D341Med (cell line): Measurements from ENCODE around the gene CCDC141.

Experiments
- DNase-seq: peaks from one replicate; pipeline ENCODE4 v3.0.0; 2012; ENCODE audit warnings: low spot score

Gene CCDC141

GRCh38 chr2:178912416-178913048 lies 137.4 kb downstream of the CCDC141 start:
- DNase-seq, result no peak

- no peak for DNase-seq
Observed at GRCh38 chr2:178911039-178911438, 138.9 kb downstream of the CCDC141 start.

- no peak for DNase-seq
Observed at GRCh38 chr2:178910005-178910404, 139.9 kb downstream of the CCDC141 start.

GRCh38 chr2:178909507-178909906 lies 140.4 kb downstream of the CCDC141 start:
- DNase-seq, result no peak

- DNase-seq, result peak; percentile 51
Observed at GRCh38 chr2:178908810-178909209, 141.1 kb downstream of the CCDC141 start.

GRCh38 chr2:178905261-178905660 lies 144.7 kb downstream of the CCDC141 start:
- DNase-seq, result peak; percentile 32

GRCh38 chr2:178899656-178900055 lies 150.3 kb downstream of the CCDC141 start:
- DNase-seq, result no peak

- no peak for DNase-seq
Observed at GRCh38 chr2:178895872-178896271, 154.1 kb downstream of the CCDC141 start.

GRCh38 chr2:178895171-178895570 lies 154.8 kb downstream of the CCDC141 start:
- DNase-seq, result no peak

GRCh38 chr2:178892751-178893625 lies 156.9 kb downstream of the CCDC141 start:
- DNase-seq, result peak; percentile 26

- no peak for DNase-seq
Observed at GRCh38 chr2:178891959-178892485, 157.9 kb downstream of the CCDC141 start.

- peak; percentile 59 for DNase-seq
Observed at GRCh38 chr2:178891265-178891958, 158.5 kb downstream of the CCDC141 start.

- DNase-seq, result no peak
Observed at GRCh38 chr2:178886006-178886405, 163.9 kb downstream of the CCDC141 start.

GRCh38 chr2:178884440-178884839 lies 165.5 kb downstream of the CCDC141 start:
- DNase-seq, result no peak

- no peak for DNase-seq
Observed at GRCh38 chr2:178882666-178883440, 167.1 kb downstream of the CCDC141 start.

- no peak for DNase-seq
Observed at GRCh38 chr2:178881075-178881474, 168.9 kb downstream of the CCDC141 start.

- DNase-seq, result no peak
Observed at GRCh38 chr2:178880257-178880656, 169.7 kb downstream of the CCDC141 start.

- no peak for DNase-seq
Observed at GRCh38 chr2:178877874-178878273, 172.1 kb downstream of the CCDC141 start.

GRCh38 chr2:178874529-178875240 lies 175.3 kb downstream of the CCDC141 start:
- no peak for DNase-seq

- no peak for DNase-seq
Observed at GRCh38 chr2:178873912-178874311, 176.0 kb downstream of the CCDC141 start.

GRCh38 chr2:178871536-178871935 lies 178.4 kb downstream of the CCDC141 start:
- DNase-seq, result no peak
